Hepatocyte (in vitro differentiated cells): ENCODE data around the gene ITGB7. TPM values are rescaled to one million over a fixed set of nuclear protein-coding genes. Genes with fewer than 3 reads are reported as not detected.

Experiments
- DNase-seq: peaks from one replicate; pipeline ENCODE4 v3.0.0-alpha.2; 2016; ENCODE audit warnings: low spot score
- H2AFZ ChIP-seq: fragments of 200-600 bp; sonication (generic); 2 replicates; pipeline ENCODE4 v1.6.0; 2016; ENCODE audit warnings: antibody characterized with exemption, mild to moderate bottlenecking
- H3K27ac ChIP-seq: fragments of 200-600 bp; sonication (generic); 2 replicates; pipeline ENCODE4 v1.5.1; 2016; ENCODE audit warnings: mild to moderate bottlenecking
- H3K27me3 ChIP-seq: fragments of 200-600 bp; sonication (generic); 2 replicates; pipeline ENCODE4 v1.6.1; 2016
- H3K36me3 ChIP-seq: fragments of 200-600 bp; sonication (generic); replicated peaks from 2 replicates; pipeline ENCODE4 v1.5.1; 2016; ENCODE audit warnings: low read depth; ENCODE audit not compliant: insufficient read depth
- H3K4me1 ChIP-seq: fragments of 200-600 bp; sonication (generic); 2 replicates; pipeline ENCODE4 v1.5.1; 2016; ENCODE audit warnings: mild to moderate bottlenecking, moderate library complexity; ENCODE audit not compliant: insufficient read depth
- H3K4me2 ChIP-seq: fragments of 200-600 bp; sonication (generic); 2 replicates; pipeline ENCODE4 v1.6.0; 2016
- H3K4me3 ChIP-seq: fragments of 200-600 bp; sonication (generic); 2 replicates; pipeline ENCODE4 v1.5.1; 2016; ENCODE audit warnings: mild to moderate bottlenecking
- H3K79me2 ChIP-seq: fragments of 200-600 bp; sonication (generic); 2 replicates; pipeline ENCODE4 v1.6.0; 2017; ENCODE audit warnings: mild to moderate bottlenecking
- H3K9me2 ChIP-seq: fragments of 200-600 bp; sonication (generic); replicated peaks from 2 replicates; pipeline ENCODE4 v1.6.0; 2017; ENCODE audit warnings: mild to moderate bottlenecking; ENCODE audit not compliant: insufficient read depth
- H3K9me3 ChIP-seq: fragments of 200-600 bp; sonication (generic); 2 replicates; pipeline ENCODE4 v1.5.1; 2016; ENCODE audit warnings: low read depth, mild to moderate bottlenecking
- H4K20me1 ChIP-seq: fragments of 200-600 bp; sonication (generic); 2 replicates; pipeline ENCODE4 v1.6.0; 2016; ENCODE audit warnings: mild to moderate bottlenecking; ENCODE audit not compliant: insufficient read depth, poor library complexity, severe bottlenecking
- CTCF ChIP-seq: fragments of 200-600 bp; sonication (generic); IDR thresholded peaks from 2 replicates; pipeline ENCODE4 v1.5.1; 2016; ENCODE audit warnings: antibody characterized with exemption, mild to moderate bottlenecking; ENCODE audit not compliant: poor library complexity
- EZH2 ChIP-seq: fragments of 200-600 bp; sonication (generic); IDR thresholded peaks from 2 replicates; pipeline ENCODE4 v1.6.1; 2016; ENCODE audit warnings: antibody characterized with exemption, mild to moderate bottlenecking, borderline replicate concordance
- EZH2phosphoT487 ChIP-seq: fragments of 200-600 bp; sonication (generic); IDR thresholded peaks from one replicate; pipeline ENCODE4 v1.6.1; 2018; ENCODE audit warnings: antibody characterized with exemption, mild to moderate bottlenecking, low read depth, moderate library complexity; ENCODE audit not compliant: unreplicated experiment, severe bottlenecking
- WGBS: methylation state at CpG from one replicate; pipeline ENCODE4 v1.1.6; 2016; ENCODE audit warnings: low lambda C conversion rate; ENCODE audit errors: missing lambda C conversion rate; 5-methylcytosine and 5-hydroxymethylcytosine counted together
- polyA plus RNA-seq: library from polyadenylated mRNA; unstranded; fragments of >200 nt; fragmentation: Nextera tagmentation; extraction: Ambion mirVana; gene quantifications from 2 replicates; pipeline ENCODE4 v1.2.1, GENCODE V29; 2016
- total RNA-seq: library from RNA; depleted of rRNA; stranded (reverse); fragments of >200 nt; gene quantifications from 2 replicates; pipeline ENCODE4 v1.2.3, GENCODE V29; 2014

The ITGB7 gene
- total and polyA plus RNA-seq, 2 experiments from 2014 or later: 0.23 TPM; not detected in 1

- Histone ChIP-seq H4K20me1 (no peaks in the 10 kb centered on the region), H3K9me2 (no peaks in the 10 kb centered on the region), H3K4me3 (no peak overlapping the region), H3K36me3 (no peaks in the 10 kb centered on the region), H3K9me3 (no peaks in the 10 kb centered on the region), H3K79me2 (no peaks in the 10 kb centered on the region), H2AFZ (no peak overlapping the region), H3K4me1 (peaks cover 3% of the 10 kb centered on the region), H3K27me3 (peaks cover 4% of the 10 kb centered on the region), H3K4me2 (no peak overlapping the region), H3K27ac (no peak overlapping the region)
- 94% methylated on average over 10 of the region's 10 CpGs for WGBS
- no peak for DNase-seq
- TF ChIP-seq EZH2phosphoT487: no peak
- TF ChIP-seq CTCF: no peak
- no peak for TF ChIP-seq EZH2
Observed at GRCh38 chr12:53195516-53196420, 11.3 kb downstream of the ITGB7 start.

GRCh38 chr12:53194973-53195372, 12.1 kb downstream of the ITGB7 start:
- peaks cover 3% of the 10 kb centered on the region for H3K4me1 ChIP-seq
- H2AFZ ChIP-seq: no peak overlapping the region
- H3K9me3 ChIP-seq: no peaks in the 10 kb centered on the region
- H3K27ac ChIP-seq: no peak overlapping the region
- H4K20me1 ChIP-seq: no peaks in the 10 kb centered on the region
- TF ChIP-seq CTCF (no peak), EZH2 (no peak), EZH2phosphoT487 (no peak)
- H3K9me2 ChIP-seq: no peaks in the 10 kb centered on the region
- WGBS: 87% methylated on average over 1 of the region's 1 CpG
- no peak for DNase-seq
- no peak overlapping the region for H3K4me2 ChIP-seq
- H3K4me3 ChIP-seq: no peak overlapping the region
- peaks cover 4% of the 10 kb centered on the region for H3K27me3 ChIP-seq
- no peaks in the 10 kb centered on the region for H3K79me2 ChIP-seq
- no peaks in the 10 kb centered on the region for H3K36me3 ChIP-seq

GRCh38 chr12:53193985-53194716, 12.9 kb downstream of the ITGB7 start:
- peaks cover 4% of the 10 kb centered on the region for H3K27me3 ChIP-seq
- H2AFZ ChIP-seq: no peak overlapping the region

More at GRCh38 chr12:53193985-53194716, 12.9 kb downstream of the ITGB7 start:
- H3K9me2 ChIP-seq: no peaks in the 10 kb centered on the region
- no peak overlapping the region for H3K27ac ChIP-seq
- H3K4me1 ChIP-seq: peaks cover 3% of the 10 kb centered on the region
- H3K79me2 ChIP-seq: no peaks in the 10 kb centered on the region
- H3K9me3 ChIP-seq: no peaks in the 10 kb centered on the region
- WGBS: 72% methylated on average over 11 of the region's 11 CpGs
- H3K36me3 ChIP-seq: no peaks in the 10 kb centered on the region
- H4K20me1 ChIP-seq: no peaks in the 10 kb centered on the region
- no peak overlapping the region for H3K4me2 ChIP-seq
- TF ChIP-seq EZH2phosphoT487 (no peak), EZH2 (no peak), CTCF (no peak)
- no peak for DNase-seq
- H3K4me3 ChIP-seq: no peak overlapping the region
